ENCODE results near the gene KCNQ1.

KCNQ1 gene

GRCh38 chr11:2739531-2740274 lies 294.9 kb downstream of the KCNQ1 start:
- Mint-ChIP-seq H3K36me3 (no peaks in the 10 kb centered on the region), H3K27ac (no peak overlapping the region), H3K4me1 (no peaks in the 10 kb centered on the region), H3K9me3 (no peaks in the 10 kb centered on the region), H3K4me3 (no peak overlapping the region)
- no peak for ATAC-seq
- no peak for DNase-seq (ENCODE audit: low spot score in 2 of 2)

- DNase-seq (ENCODE audit: low spot score in 2 of 2) = no peak
- no peaks in the 10 kb centered on the region for H3K36me3 Mint-ChIP-seq
- no peaks in the 10 kb centered on the region for H3K4me1 Mint-ChIP-seq
- ATAC-seq = no peak
- no peaks in the 10 kb centered on the region for H3K9me3 Mint-ChIP-seq
- H3K4me3 Mint-ChIP-seq = no peak overlapping the region
- no peak overlapping the region for H3K27ac Mint-ChIP-seq
These were observed 295.6 kb downstream of the KCNQ1 start for GRCh38 chr11:2740275-2740940.

DNA sequence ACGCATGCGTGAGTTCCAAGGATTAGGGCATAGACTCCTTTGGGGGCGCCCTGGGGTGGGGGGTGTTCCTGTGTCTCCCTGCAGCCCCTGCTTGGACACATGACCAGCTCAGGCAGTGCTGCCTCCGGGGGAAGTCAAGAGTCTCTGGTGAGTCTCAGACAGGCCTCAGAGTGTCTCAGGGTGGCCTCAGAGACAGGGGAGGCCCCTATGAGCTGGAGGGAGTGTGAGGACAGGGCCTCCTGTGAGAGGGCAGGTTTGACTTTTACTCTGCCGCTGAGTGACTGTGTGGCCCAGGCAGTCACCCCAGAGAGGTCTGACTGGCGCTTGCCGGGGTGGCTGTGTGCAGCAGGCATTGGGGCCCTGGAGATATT lies 296.2 kb downstream of the KCNQ1 start:
- no peaks in the 10 kb centered on the region for H3K4me1 Mint-ChIP-seq
- no peak overlapping the region for H3K27ac Mint-ChIP-seq
- DNase-seq (ENCODE audit: low spot score in 2 of 2) (no peak), ATAC-seq (peak; percentile 49)
- no peaks in the 10 kb centered on the region for H3K9me3 Mint-ChIP-seq
- H3K4me3 Mint-ChIP-seq = no peak overlapping the region
- no peaks in the 10 kb centered on the region for H3K36me3 Mint-ChIP-seq

GRCh38 chr11:2741377-2742131 lies 296.7 kb downstream of the KCNQ1 start:
- Mint-ChIP-seq H3K9me3 (no peaks in the 10 kb centered on the region), H3K27ac (no peak overlapping the region), H3K4me1 (no peaks in the 10 kb centered on the region), H3K4me3 (no peak overlapping the region), H3K36me3 (no peaks in the 10 kb centered on the region)
- ATAC-seq (no peak), DNase-seq (ENCODE audit: low spot score in 2 of 2) (no peak)

DNA sequence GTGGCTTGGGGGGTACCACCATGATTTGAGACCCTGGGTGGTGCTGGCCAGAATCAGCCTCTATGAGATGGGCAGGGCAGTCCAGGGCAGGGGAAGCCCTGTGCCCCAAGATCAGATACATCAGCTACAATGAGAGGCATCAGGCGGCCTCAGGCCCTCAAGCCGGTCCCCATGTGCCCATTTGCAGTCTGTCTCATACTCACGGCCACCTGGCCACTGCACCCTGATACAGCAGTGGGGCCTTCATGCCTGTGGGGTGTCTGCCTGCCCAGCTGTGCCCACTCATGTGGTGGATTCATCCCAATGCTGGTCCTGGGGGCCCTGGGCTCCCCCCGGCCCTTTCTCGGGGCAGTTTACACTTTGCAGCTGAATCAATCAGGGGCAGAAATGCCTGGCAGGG lies 297.4 kb downstream of the KCNQ1 start:
- ATAC-seq (no peak), DNase-seq (ENCODE audit: low spot score in 2 of 2) (no peak)
- no peaks in the 10 kb centered on the region for H3K36me3 Mint-ChIP-seq
- no peaks in the 10 kb centered on the region for H3K9me3 Mint-ChIP-seq
- no peak overlapping the region for H3K4me3 Mint-ChIP-seq
- H3K27ac Mint-ChIP-seq = no peak overlapping the region
- H3K4me1 Mint-ChIP-seq = no peaks in the 10 kb centered on the region

- Mint-ChIP-seq H3K36me3 (no peaks in the 10 kb centered on the region), H3K27ac (no peak overlapping the region), H3K4me1 (no peaks in the 10 kb centered on the region), H3K9me3 (no peaks in the 10 kb centered on the region), H3K4me3 (no peak overlapping the region)
- DNase-seq (ENCODE audit: low spot score in 2 of 2) (no peak), ATAC-seq (no peak)
These were observed 298.0 kb downstream of the KCNQ1 start for GRCh38 chr11:2742611-2743426.

DNA sequence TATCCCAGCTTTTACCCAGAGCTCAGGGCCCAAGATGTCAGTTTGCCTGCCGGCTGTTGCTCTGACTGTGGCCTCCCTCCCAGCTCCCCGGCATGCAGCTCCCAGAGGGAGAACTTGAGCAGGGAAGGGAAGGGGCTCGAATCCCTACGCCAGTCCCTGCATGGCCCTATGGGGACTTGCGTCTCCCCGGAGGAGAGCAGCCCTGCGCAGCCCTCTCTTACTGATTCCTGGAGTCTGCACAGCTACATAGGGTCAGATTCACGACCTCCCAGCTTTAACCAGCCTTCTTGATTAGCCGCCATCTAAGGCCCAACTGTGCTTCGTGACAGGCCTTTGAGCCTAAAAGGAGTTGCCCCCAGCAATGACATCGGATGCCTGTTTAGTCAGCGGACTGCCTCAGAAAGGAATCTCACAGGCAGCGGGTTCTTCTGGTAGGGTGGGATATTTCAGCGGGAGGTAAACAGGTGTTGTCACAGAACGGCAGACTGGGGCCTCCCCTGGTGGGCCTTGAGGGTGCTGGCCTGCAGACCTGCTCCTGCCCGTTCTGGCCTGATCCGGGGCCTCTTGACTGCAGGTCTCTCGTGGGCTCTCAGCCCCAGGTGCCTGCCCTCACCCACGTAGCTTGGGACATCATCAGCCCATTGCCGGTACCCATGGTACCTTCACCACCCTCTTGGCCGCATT lies 298.8 kb downstream of the KCNQ1 start:
- ATAC-seq (no peak), DNase-seq (ENCODE audit: low spot score in 2 of 2) (no peak)
- H3K4me1 Mint-ChIP-seq = no peaks in the 10 kb centered on the region
- no peaks in the 10 kb centered on the region for H3K36me3 Mint-ChIP-seq
- no peak overlapping the region for H3K27ac Mint-ChIP-seq
- no peaks in the 10 kb centered on the region for H3K9me3 Mint-ChIP-seq
- no peak overlapping the region for H3K4me3 Mint-ChIP-seq

DNA sequence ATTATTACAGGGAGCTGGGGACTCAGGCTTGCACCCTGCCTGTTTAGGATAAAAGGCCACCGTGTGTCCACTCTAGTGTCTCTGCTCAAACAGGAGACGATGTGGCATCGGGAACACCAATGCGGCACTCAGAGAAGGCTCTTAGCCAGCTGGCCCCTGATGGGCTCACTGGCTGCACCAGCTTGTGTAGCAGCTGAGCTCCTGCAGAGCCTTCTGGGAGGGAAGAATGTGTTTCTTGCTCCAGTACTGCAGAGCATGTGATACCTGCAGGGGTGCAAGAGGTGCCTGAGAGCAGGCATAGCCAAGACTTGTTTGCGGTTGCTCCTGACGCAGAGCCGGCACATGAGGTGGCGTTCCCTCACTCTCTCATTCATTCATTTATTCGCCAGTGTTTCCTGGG lies 299.4 kb downstream of the KCNQ1 start:
- Mint-ChIP-seq H3K4me3 (no peak overlapping the region), H3K36me3 (no peaks in the 10 kb centered on the region), H3K4me1 (no peaks in the 10 kb centered on the region), H3K27ac (no peak overlapping the region), H3K9me3 (no peaks in the 10 kb centered on the region)
- DNase-seq (ENCODE audit: low spot score in 2 of 2) = no peak
- no peak for ATAC-seq

DNA sequence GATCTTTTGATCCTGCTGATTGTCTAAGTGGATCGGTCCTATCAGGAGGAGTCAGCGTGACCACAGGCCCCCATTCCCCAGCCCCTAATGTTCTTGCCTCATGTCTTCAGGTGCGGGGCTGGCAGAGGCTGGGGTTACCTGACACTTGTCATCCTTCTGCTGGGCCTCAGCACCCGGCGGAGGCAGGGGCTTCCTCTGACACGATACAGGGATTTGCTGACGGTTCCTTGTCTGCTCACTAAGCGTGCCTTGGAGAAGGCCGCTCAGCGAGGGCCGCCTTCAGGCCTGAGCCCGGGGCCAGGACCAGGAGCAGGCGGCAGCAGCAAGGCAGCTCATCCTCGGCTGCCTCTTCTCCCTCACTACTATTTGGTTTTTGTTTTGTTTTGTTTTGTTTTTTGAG lies 300.7 kb downstream of the KCNQ1 start:
- no peaks in the 10 kb centered on the region for H3K9me3 Mint-ChIP-seq
- no peaks in the 10 kb centered on the region for H3K4me1 Mint-ChIP-seq
- DNase-seq (ENCODE audit: low spot score in 2 of 2) (no peak), ATAC-seq (no peak)
- H3K36me3 Mint-ChIP-seq = no peaks in the 10 kb centered on the region
- H3K4me3 Mint-ChIP-seq = no peak overlapping the region
- no peak overlapping the region for H3K27ac Mint-ChIP-seq

GRCh38 chr11:2746401-2747247 lies 301.8 kb downstream of the KCNQ1 start:
- Mint-ChIP-seq H3K4me1 (no peaks in the 10 kb centered on the region), H3K9me3 (no peaks in the 10 kb centered on the region), H3K4me3 (no peak overlapping the region), H3K27ac (no peak overlapping the region), H3K36me3 (no peaks in the 10 kb centered on the region)
- no peak for DNase-seq (ENCODE audit: low spot score in 2 of 2)
- ATAC-seq = no peak

- Mint-ChIP-seq H3K4me1 (no peaks in the 10 kb centered on the region), H3K27ac (no peak overlapping the region), H3K4me3 (no peak overlapping the region), H3K36me3 (no peaks in the 10 kb centered on the region), H3K9me3 (no peaks in the 10 kb centered on the region)
- no peak for DNase-seq (ENCODE audit: low spot score in 2 of 2)
- ATAC-seq = no peak
These were observed 302.6 kb downstream of the KCNQ1 start for GRCh38 chr11:2747248-2748027.

GRCh38 chr11:2748061-2748813 lies 303.4 kb downstream of the KCNQ1 start:
- DNase-seq (ENCODE audit: low spot score in 2 of 2) (no peak), ATAC-seq (no peak)
- Mint-ChIP-seq H3K27ac (no peak overlapping the region), H3K4me1 (no peaks in the 10 kb centered on the region), H3K4me3 (no peak overlapping the region), H3K36me3 (no peaks in the 10 kb centered on the region), H3K9me3 (no peaks in the 10 kb centered on the region)
